Immature natural killer cell (primary cell): ENCODE data around the gene CTNNA2. TPM values are rescaled to one million over a fixed set of nuclear protein-coding genes. Genes with fewer than 3 reads are reported as not detected.

Experiments used
- DNase-seq, 3 donors: peaks; one replicate each; pipeline ENCODE4 v3.0.0; 2022; ENCODE audit warnings: mixed read lengths in 1 of 3
- H3K27ac Mint-ChIP-seq, 6 donors: one replicate each; pipeline ENCODE4 v1.8.0; 2020; ENCODE audit warnings: mixed read lengths in 6 of 6, mild to moderate bottlenecking in 5 of 6, inconsistent platforms in 4 of 6, moderate library complexity in 3 of 6
- H3K27me3 Mint-ChIP-seq, 3 donors: one replicate each; pipeline ENCODE4 v1.8.0; 2020 to 2021; ENCODE audit warnings: low read depth in 3 of 3, mild to moderate bottlenecking in 3 of 3, mixed read lengths in 3 of 3, moderate library complexity in 3 of 3, inconsistent platforms in 1 of 3
- H3K36me3 Mint-ChIP-seq, 3 donors: one replicate each; pipeline ENCODE4 v1.8.0; 2020; ENCODE audit warnings: mixed read lengths in 3 of 3, inconsistent platforms in 2 of 3, mild to moderate bottlenecking in 2 of 3
- H3K4me1 Mint-ChIP-seq, 2 donors: one replicate each; pipeline ENCODE4 v1.8.0; 2020; ENCODE audit warnings: inconsistent platforms in 2 of 2, mild to moderate bottlenecking in 2 of 2, mixed read lengths in 2 of 2, moderate library complexity in 1 of 2
- H3K4me3 Mint-ChIP-seq, 5 donors: one replicate each; pipeline ENCODE4 v1.8.0; 2020; ENCODE audit warnings: mild to moderate bottlenecking in 5 of 5, mixed read lengths in 5 of 5, inconsistent platforms in 3 of 5, moderate library complexity in 3 of 5
- H3K9me3 Mint-ChIP-seq, 6 donors: one replicate each; pipeline ENCODE4 v1.8.0; 2020; ENCODE audit warnings: mild to moderate bottlenecking in 6 of 6, mixed read lengths in 6 of 6, inconsistent platforms in 4 of 6, moderate library complexity in 3 of 6
- polyA plus RNA-seq, 3 donors: library from polyadenylated mRNA; unstranded; fragments of 300-500 nt; fragmentation: Illumina TruSeq; gene quantifications; one replicate each; pipeline ENCODE4 v1.2.3, GENCODE V29; 2021

CTNNA2 gene
- polyA plus RNA-seq = not detected

DNA sequence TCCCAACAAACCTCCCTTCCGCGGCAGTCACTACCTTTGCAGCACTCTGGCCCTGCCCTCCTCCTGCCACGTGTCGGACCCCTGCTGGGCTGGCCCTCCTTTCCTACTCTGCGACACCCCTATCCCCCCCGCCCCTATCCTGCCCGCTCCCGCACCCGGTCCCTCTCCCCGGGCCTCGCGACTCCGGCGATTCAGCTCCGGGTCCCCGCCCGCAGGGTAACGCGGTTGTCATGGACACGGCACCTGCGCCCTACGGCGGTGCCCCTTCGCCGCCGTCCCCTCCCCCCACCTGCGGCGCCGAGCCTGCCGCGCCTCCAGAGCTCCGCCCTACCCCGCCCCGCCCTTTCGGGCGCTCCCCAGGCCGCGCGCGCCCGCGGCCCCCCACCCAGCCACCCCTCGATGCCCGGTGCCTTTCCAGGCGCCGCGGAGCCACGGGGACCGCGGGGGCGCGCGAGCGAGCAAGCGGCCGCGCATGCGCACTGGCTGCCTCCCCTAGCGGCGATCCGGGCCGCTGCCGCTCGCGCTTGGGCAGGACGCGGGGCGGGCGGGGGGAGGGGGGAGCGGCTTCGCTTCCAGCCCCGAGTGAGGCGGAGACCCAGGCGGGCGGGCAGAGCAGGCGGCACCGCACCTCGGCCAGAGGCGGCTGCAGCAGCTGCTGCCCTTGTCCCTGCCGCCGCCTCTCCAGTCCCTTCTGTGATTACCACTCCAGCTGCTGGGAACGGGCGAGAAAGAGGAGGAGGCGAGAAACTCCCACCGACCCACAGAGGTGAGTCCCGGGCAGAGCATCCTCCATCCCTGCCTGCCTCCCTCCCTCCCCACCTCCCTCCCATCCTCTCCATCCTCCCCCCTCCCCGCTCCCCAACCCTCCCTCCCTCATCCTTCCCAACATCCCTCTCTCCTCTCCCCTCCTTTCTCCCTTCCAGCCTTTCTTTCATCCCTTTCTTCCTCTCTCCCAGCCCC lies at the start of gene CTNNA2:
CTNNA2 (plus strand) TSS at position 610 of the 960 bp plus-strand sequence.
- Mint-ChIP-seq H3K4me1 (no peaks in the 10 kb centered on the region), H3K27ac (no peak within 1 kb of the TSS), H3K4me3 (peak within 1 kb of the TSS in 3 of 5 donors; percentile 25 to 46 (median 32)), H3K9me3 (peaks cover 5 to 36% (median 18%) of the 10 kb centered on the region in 6 donors), H3K36me3 (peaks cover 0 to 8% (median 0%) of the 10 kb centered on the region in 3 donors), H3K27me3 (peaks cover 2 to 3% (median 2%) of the 10 kb centered on the region in 3 donors)
- DNase-seq = no peak

DNA sequence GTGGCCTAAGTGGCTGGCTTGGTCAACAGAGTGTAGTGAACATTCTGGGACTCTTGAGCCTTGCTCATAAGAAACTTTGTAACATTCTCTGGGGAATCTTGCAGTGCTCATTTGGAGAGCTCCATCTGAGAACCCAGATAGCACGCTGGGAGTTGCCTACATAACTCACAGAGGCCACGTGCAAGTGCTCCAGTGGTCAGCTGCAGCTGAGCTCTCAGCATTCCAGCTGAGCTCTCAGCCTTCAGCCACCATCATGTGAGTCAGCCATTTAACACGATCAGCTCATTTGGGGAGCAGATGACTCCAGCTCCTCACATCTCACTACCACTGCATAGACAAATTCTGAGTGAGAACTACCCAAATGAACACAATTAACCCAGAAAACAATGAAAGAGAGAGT lies 25.5 kb upstream of the CTNNA2 start:
- no peaks in the 10 kb centered on the region for H3K4me1 Mint-ChIP-seq
- H3K36me3 Mint-ChIP-seq = no peaks in the 10 kb centered on the region
- H3K27ac Mint-ChIP-seq = no peak overlapping the region
- DNase-seq = no peak
- peaks cover 0 to 3% (median 0%) of the 10 kb centered on the region in 3 donors for H3K27me3 Mint-ChIP-seq
- H3K4me3 Mint-ChIP-seq = no peak overlapping the region
- peaks cover 8 to 38% (median 17%) of the 10 kb centered on the region in 6 donors for H3K9me3 Mint-ChIP-seq

DNA sequence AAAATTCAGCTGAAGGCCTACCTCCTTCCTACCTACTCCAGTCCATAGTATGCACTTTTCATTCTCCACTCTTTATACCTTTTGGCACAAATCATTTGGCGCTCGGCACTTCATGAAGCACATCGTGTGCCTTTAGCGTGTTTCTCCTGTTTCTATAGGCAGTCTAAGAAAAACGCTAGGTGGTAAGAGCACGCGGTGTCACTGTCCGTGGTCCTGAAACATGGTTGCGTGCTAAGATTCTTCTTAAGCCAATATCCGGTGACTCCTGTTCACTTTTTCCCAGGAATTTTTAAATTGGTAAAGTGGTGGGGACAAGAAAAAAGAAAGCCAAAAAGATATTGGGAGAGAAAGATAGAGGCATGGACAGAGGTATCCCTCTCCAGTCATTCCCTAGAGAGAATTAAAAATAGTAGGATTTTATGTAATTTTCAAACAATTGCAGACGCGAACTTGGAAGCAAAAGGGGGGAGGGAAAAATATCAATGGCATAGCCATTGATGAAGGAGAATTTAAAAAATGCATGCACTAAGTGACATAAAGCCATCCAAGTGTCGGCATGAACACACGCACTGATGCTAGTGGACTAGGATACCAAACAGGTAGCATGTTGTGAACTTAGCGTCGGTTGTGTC lies 1.4 kb upstream of the CTNNA2 start:
- Mint-ChIP-seq H3K27me3 (peaks cover 2 to 3% (median 2%) of the 10 kb centered on the region in 3 donors), H3K4me3 (no peak overlapping the region), H3K4me1 (no peaks in the 10 kb centered on the region), H3K36me3 (peaks cover 0 to 8% (median 0%) of the 10 kb centered on the region in 3 donors), H3K27ac (no peak overlapping the region), H3K9me3 (peaks cover 5 to 34% (median 16%) of the 10 kb centered on the region in 6 donors)
- DNase-seq = no peak

DNA sequence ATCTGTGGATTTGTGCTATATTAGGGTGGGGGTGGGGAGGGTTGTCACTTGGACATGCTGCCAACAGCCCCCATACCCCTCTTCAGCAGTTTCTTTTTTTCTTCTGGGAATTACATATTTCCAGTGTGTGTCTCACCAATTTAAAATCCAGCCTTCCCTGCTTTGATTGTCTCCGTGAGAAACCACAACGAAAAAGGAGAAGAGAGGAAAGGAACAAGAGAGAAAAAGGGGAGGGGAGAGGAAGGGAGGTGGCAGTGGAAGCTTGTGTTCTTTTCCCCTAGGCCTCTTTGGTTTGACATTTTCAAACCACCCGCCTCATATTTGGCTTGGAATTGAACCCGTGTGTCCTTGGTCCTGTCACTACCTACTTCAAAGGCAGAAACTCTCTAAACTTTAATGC lies 860 bp downstream of the CTNNA2 start:
- peaks cover 5 to 41% (median 17%) of the 10 kb centered on the region in 6 donors for H3K9me3 Mint-ChIP-seq
- peaks cover 2 to 3% (median 2%) of the 10 kb centered on the region in 3 donors for H3K27me3 Mint-ChIP-seq
- no peak overlapping the region for H3K4me3 Mint-ChIP-seq
- H3K36me3 Mint-ChIP-seq = peaks cover 0 to 8% (median 0%) of the 10 kb centered on the region in 3 donors
- no peak for DNase-seq
- H3K4me1 Mint-ChIP-seq = no peaks in the 10 kb centered on the region
- H3K27ac Mint-ChIP-seq = no peak overlapping the region

DNA sequence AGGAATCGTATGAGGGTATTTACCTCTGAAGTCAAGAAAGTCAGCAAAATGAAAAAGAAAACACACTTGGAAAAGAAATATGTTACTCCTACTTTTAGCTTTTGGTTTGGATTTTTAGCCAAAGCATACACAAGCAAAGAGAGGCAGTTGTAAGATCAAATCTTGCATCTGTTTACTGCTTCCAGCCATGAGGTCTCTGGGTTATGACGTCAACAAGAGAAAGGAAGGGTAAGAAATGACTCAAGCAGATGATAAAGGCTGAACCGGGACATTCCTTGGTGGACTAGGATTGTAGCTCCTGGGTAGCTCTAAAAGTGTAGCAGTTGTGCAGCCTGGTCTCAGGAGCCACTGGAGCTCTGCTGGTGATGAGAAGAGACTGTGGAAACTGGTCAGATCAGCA lies 16.8 kb downstream of the CTNNA2 start:
- Mint-ChIP-seq H3K4me3 (no peak overlapping the region), H3K27me3 (no peaks in the 10 kb centered on the region), H3K9me3 (peaks cover 4 to 35% (median 22%) of the 10 kb centered on the region in 6 donors), H3K27ac (no peak overlapping the region), H3K4me1 (no peaks in the 10 kb centered on the region), H3K36me3 (no peaks in the 10 kb centered on the region)
- DNase-seq = no peak

DNA sequence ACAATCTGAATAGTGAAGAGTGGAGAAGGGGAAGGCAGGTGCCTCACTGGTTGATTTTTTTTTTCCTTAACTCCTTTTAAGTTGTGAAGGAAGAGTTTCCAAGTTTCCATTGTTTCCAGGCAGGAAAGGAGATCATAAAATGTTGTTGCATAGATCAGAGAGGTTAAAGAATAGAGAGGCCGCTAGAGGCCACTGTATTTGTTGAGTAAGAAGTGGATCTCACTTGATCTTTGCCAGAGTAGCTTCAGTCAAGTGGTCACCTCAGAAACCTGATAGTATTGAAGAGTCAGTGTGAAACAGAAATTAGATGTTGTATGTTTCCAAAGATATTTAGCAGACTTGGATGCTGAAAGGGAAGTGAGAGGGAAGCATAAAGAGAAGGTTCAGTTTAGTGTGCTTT lies 17.6 kb downstream of the CTNNA2 start:
- Mint-ChIP-seq H3K9me3 (peaks cover 4 to 32% (median 21%) of the 10 kb centered on the region in 6 donors), H3K27ac (no peak overlapping the region), H3K27me3 (no peaks in the 10 kb centered on the region), H3K4me1 (no peaks in the 10 kb centered on the region), H3K4me3 (no peak overlapping the region), H3K36me3 (no peaks in the 10 kb centered on the region)
- no peak for DNase-seq

DNA sequence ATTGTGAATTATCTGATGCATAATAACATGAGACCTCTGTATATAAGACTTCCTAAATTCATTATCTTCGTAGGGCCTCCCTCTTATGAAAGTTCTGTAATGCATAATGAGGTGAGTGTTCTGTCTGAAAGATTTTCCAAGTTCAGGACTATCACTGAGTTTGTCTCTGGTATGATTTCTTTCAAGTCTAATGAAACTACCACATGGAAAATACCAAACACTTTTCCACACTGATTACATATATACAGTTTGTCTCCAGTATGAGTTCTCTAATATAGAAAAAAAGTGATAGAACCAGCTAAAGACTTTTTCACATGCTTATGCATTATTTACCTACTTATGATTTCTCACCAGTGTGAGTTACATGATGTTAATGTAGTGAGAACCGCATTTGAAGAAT lies 34.7 kb downstream of the CTNNA2 start:
- Mint-ChIP-seq H3K36me3 (peaks cover 0 to 5% (median 0%) of the 10 kb centered on the region in 3 donors), H3K9me3 (peaks cover 10 to 74% (median 47%) of the 10 kb centered on the region in 6 donors), H3K27me3 (peaks cover 0 to 2% (median 0%) of the 10 kb centered on the region in 3 donors), H3K4me1 (no peaks in the 10 kb centered on the region), H3K27ac (no peak overlapping the region), H3K4me3 (no peak overlapping the region)
- no peak for DNase-seq

DNA sequence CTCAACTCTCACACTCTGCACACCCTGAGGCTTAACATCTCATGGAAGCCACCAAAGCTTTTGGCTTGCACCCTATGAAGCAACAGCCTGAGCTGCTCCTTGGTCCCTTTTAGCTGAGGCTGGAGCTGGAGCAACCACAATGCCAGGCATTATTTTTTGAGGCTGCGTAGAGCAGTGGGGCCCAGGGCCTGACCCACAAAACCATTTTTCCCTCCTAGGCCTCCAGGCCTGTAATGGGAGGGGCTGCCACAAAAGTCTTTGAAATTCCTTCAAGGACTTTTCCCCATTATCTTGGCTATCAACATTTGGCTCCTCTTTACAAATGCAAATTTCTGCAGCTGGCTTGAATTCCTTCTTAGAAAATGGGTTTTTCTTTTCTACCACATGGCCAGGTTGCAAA lies 39.8 kb downstream of the CTNNA2 start:
- Mint-ChIP-seq H3K36me3 (peaks cover 0 to 5% (median 5%) of the 10 kb centered on the region in 3 donors), H3K9me3 (peaks cover 9 to 75% (median 45%) of the 10 kb centered on the region in 6 donors), H3K27me3 (peaks cover 0 to 3% (median 2%) of the 10 kb centered on the region in 3 donors), H3K4me3 (no peak overlapping the region), H3K27ac (no peak overlapping the region), H3K4me1 (no peaks in the 10 kb centered on the region)
- DNase-seq = no peak

DNA sequence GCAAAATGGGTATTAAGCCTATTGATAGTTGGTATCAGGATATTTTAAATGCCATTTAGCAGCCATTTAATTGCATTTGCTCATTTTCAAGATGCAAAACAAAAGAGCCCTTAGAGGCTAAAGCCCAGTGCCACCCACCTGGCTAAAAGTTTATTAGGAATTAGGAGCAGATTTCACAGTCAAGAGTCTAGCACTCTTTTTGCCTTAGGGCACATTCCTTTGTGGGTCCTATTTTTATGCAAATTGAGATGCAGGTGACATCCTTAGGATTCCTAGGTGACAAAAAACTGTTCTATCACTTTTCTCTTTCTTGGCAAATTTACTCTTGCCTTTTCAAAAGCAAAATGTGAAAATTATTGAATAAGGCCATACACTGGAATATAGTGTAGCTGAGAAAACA lies 42.0 kb downstream of the CTNNA2 start:
- Mint-ChIP-seq H3K27me3 (peaks cover 0 to 3% (median 2%) of the 10 kb centered on the region in 3 donors), H3K4me1 (no peaks in the 10 kb centered on the region), H3K4me3 (no peak overlapping the region), H3K9me3 (peaks cover 14 to 64% (median 30%) of the 10 kb centered on the region in 6 donors), H3K27ac (no peak overlapping the region), H3K36me3 (peaks cover 0 to 5% (median 5%) of the 10 kb centered on the region in 3 donors)
- no peak for DNase-seq

DNA sequence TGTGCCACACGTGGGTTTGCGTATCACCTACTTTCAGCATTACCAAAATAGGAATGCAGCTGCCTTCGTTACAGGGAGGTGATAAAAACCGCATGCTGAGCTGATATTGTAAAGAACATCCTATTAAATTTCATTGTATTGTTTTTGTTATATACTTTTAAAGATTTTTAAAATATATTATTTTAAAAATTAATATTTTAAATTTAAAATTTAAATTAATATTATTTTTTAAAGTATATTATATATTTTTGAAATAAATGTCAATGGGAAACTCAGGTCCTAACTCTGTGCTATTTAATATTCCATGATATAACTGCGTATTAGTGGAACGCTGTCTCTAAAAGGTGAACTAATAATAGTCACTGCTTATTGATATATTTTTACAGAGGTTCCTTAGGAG lies 51.2 kb downstream of the CTNNA2 start:
- peaks cover 0 to 3% (median 0%) of the 10 kb centered on the region in 3 donors for H3K36me3 Mint-ChIP-seq
- no peak overlapping the region for H3K27ac Mint-ChIP-seq
- no peak for DNase-seq
- no peak overlapping the region for H3K4me3 Mint-ChIP-seq
- H3K27me3 Mint-ChIP-seq = no peaks in the 10 kb centered on the region
- no peaks in the 10 kb centered on the region for H3K4me1 Mint-ChIP-seq
- peaks cover 8 to 56% (median 23%) of the 10 kb centered on the region in 6 donors for H3K9me3 Mint-ChIP-seq

DNA sequence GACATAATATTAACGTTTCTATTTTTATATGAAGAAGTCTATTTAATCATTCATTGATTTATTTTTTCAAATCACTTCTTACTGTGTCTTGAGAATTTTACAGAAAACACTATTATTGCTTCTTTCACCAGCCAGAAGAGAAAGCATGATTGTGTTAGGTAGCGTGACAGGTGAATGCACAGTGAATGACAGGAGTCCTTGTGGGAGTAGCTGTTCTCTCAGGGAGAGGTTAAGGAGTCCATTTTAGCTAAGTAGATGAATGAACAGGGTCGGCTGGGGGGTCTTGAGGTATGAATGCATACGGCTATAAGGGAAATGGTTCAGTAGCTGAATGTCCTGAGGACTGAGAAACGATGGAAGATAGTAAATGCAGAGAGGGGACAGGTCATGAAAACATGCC lies 56.2 kb downstream of the CTNNA2 start:
- Mint-ChIP-seq H3K4me1 (no peaks in the 10 kb centered on the region), H3K9me3 (peaks cover 11 to 54% (median 27%) of the 10 kb centered on the region in 6 donors), H3K36me3 (peaks cover 0 to 3% (median 0%) of the 10 kb centered on the region in 3 donors), H3K27me3 (no peaks in the 10 kb centered on the region), H3K27ac (no peak overlapping the region), H3K4me3 (no peak overlapping the region)
- no peak for DNase-seq

DNA sequence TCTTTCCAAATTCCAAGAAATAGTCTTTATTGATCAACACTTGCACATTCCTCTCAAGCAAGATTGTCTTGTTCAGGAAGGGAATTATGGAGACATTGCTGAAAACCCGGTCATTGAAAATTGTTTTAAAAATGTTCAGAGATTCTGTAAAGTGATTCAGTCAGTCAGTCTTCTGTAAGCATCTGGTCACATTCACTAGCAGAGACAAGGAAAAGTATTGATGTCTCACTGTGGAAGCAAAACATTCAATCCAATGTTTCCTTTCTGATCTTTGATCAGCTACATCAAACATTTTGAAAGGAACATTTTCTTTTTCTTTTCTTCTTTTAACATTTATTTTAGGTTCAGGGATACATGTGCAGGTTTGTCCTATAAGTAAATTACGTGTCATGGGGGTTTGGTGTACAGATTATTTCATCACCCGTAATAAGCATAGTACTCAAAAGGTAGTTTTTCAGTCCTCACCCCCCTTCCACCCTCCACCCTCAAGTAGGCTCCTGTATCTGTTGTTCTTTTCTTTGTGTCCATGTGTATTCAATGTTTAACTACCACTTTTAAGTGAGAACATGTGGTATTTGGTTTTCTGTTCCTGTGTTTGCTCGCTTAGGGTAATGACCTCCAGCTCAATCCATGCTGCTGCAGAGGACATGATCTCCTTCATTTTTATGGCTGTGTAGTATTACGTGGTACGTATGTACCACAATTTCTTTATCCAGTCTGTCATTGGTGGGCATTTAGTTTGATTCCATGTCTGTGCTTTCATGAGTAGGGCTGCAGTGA lies 61.2 kb downstream of the CTNNA2 start:
- H3K36me3 Mint-ChIP-seq = no peaks in the 10 kb centered on the region
- H3K27ac Mint-ChIP-seq = no peak overlapping the region
- H3K9me3 Mint-ChIP-seq = peaks cover 4 to 36% (median 16%) of the 10 kb centered on the region in 6 donors
- no peak overlapping the region for H3K4me3 Mint-ChIP-seq
- peaks cover 0 to 3% (median 0%) of the 10 kb centered on the region in 3 donors for H3K27me3 Mint-ChIP-seq
- DNase-seq = no peak
- no peaks in the 10 kb centered on the region for H3K4me1 Mint-ChIP-seq

DNA sequence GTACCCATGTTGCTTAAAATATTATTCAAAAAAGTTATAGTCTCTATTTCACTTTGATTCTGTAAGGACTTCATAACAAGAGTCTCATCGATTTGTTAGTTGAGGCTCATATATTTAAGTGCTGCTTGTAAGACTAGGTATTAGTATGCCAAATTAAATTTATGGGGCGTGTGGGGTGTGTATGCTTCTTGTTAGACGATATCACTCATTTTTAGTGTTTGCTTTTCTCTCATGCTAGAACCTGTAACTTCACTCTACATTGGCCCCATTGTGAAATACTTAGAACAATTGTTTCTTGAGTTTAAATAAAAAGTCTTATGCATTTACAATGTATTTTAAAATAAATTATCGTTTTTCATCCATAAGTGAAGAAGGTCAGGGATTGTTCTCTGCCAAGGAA lies 63.6 kb downstream of the CTNNA2 start:
- peaks cover 2 to 29% (median 15%) of the 10 kb centered on the region in 6 donors for H3K9me3 Mint-ChIP-seq
- H3K27ac Mint-ChIP-seq = no peak overlapping the region
- no peaks in the 10 kb centered on the region for H3K4me1 Mint-ChIP-seq
- peaks cover 0 to 3% (median 0%) of the 10 kb centered on the region in 3 donors for H3K27me3 Mint-ChIP-seq
- no peaks in the 10 kb centered on the region for H3K36me3 Mint-ChIP-seq
- no peak for DNase-seq
- H3K4me3 Mint-ChIP-seq = no peak overlapping the region
